Occipital lobe (tissue), 2 donors: ENCODE data around the gene PLEKHA7. TPM values are rescaled to one million over a fixed set of nuclear protein-coding genes. Genes with fewer than 3 reads are reported as not detected.
"Not testable (repeated sequence)": the region's sequence is repeated elsewhere in the genome, so short reads cannot be mapped to it uniquely, and the experiment has no call there.

Experiments used
- DNase-seq: peaks from one replicate; lab custom pipeline; 2025; lab: John Stamatoyannopoulos, UW
- total RNA-seq: library from RNA; depleted of rRNA; stranded (reverse); fragments of >200 nt; gene quantifications from one replicate; pipeline ENCODE4 v1.2.3, GENCODE V29; 2014

PLEKHA7 gene
- total RNA-seq, 1 donor from 2014 or later: 5.5 TPM

DNA sequence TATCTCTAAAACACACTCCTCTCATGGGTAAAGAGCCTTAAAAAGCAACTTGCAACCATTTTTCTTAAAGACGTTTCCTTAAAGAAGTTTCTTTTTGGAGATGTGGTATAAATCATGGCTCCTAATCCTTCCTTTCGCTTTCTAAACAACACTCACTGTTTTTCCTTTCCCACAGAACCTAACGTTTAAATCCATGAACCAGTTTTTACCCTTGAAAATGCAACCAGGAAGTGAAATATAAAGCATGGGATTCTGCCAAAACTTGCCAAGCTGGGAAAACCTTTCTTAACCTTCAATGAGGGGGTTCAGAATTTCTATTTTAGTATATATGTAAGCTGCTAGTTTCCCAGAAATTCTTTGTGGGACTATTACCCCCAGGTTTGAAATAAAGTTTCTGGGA lies 8.6 kb downstream of the PLEKHA7 start:
- no peak for DNase-seq

DNA sequence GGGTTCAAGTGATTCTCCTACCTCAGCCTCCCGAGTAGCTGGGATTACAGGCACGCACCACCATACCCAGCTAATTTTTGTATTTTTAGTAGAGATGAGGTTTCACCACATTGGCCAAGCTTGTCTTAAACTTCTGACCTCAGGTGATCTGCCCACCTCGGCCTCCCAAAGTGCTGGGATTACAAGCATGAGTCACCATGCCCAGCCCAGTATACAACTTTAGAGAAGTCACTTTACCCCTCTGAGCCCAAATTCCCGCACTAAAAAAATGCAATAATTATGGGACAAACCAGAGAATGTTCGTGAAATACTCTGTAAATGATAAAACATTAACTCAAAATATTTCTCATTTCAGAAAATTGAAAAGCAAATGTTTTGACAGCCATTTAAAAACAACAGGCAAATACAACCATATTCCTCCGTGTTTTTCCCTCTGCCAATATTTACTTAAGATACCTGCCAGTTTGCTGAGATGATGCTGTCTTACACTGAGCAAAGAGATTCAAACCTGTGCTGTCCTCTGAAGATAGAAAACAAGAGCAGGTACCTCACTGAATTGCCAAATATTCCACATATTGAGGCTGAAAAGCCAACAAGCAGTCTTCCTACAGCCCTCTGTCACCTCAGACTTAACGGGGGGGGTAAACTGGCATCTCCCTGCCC lies 9.6 kb downstream of the PLEKHA7 start:
- no peak for DNase-seq

DNA sequence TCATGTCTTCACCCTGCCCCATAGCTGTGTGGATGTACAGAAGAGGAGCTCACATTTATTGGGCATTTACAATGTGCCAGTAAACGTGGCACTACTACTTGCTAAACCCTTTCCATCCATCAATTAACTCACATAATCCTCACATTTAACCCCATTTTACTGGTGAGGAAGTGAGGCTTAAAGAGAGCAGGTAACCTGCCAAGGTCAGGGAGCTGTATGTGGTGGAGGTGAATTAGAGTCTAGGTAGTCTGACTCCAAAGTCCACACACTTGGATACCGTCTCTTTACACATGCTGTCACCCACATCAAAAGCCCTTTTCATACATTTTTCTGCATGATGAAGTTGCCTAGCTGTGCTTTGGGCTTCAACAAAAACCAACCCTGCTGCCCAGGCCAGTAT lies 10.8 kb downstream of the PLEKHA7 start:
- DNase-seq: no peak

DNA sequence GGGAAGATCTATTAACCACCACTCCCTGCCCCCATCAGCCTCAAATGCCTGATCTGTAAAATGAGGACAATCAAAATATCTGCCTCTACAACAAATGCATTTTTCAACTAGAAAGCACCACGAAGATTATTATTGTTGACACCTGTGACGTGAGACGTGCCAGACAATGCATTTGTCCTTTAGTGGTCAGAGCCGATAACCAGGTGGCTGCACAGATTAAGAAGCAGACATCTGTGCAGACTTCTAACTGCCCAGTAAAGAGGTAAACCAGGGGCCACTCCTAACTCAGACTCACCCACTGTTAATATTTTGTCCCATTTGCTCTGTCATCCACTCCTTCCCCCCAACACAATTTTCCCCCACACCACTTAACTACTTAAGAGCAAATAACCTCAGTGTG lies 11.7 kb downstream of the PLEKHA7 start:
- DNase-seq: no peak

DNA sequence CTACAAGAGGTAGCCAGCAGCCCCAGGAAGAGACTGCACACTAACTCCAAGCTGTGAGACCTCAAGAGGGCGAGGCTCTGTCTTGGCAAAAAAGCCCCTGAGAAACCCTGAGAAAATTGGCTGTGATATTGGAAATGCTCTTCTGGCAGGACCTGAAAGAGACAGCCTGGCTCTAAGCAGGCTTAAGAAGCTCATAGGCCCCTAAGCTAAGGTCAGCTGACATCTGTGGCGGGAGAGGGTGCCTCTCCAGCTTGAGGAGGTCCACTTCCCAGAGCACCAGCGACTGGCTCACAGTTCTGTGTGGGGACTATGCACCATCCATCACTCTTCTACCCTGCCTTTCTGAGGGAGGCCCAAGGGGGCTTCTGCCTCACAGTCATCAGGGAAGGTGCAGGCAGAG lies 12.4 kb downstream of the PLEKHA7 start:
- DNase-seq: no peak

DNA sequence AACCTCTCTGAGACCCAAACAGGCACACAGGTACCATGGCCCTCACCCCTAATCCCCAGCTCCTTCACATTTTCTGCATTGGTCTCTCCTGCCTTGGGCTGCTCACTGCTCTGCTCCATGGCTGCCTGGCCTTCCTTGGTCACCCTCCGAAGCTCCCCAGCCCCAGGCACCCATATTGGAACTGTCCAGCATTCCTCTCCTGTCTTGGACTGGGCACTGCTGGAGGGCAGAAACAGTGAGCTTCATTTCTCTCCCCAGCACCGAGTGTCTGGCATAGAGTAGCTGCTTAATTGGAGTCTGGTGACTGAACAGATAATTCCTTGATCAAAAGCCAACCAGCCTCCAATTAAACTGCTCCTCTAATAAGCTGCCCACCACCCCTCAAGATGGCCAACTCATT lies 13.2 kb downstream of the PLEKHA7 start:
- DNase-seq: no peak

DNA sequence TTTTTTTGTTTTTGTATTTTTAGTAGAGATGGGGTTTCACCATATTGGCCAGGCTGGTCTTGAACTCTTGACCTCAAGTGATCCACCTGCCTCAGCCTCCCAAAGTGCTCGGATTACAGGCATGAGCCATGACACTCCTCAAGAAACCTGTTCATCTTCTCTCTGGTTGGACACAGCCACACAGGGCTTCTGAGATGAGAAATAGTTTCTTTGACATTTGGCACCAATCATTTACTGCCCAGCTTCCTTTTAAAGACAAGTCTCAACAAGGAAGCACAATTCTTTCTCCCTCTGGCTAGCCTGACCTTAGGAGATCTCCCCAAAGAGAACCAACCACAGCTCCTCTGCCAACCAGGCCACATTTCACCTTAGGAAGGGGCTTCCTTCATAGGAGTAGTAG lies 14.0 kb downstream of the PLEKHA7 start:
- DNase-seq: not testable (repeated sequence)

DNA sequence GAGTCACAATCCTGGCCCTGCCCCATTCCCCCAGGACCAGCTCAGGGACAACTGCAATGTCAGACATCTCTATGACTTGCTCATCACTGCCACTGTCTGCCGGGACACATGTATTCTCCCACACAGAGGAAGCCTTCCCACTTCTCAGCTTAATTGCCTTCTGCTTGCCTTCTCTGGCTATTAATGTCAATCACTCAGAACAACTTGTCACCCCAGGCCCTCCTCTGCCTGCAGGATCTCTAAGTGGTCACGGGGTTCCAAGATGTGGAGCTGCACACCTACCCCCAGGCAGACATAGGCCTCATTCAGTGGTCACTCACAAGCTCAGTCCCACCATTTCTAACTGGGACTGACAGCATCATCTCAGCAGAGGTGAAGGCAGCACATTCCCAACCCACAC lies 15.1 kb downstream of the PLEKHA7 start:
- DNase-seq: no peak

DNA sequence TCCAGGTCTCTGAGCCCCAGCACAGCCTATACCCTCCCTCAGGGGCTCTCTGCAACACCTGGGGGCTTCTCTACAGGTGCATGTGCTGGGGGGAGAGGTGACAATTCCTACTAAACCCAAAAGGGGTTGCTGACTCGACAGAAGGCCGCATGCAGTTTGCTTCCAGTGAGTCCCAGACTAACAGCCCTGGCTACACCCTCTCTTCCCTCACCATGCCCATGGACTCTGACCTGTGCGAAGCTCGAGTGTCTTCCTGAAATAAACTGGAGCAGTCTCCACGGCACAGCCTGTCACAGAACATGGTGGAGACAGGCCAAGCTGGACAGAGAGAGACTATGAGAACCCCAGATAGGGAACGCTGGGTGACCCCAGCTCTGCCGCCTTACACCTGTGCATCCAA lies 16.6 kb downstream of the PLEKHA7 start:
- DNase-seq: no peak

DNA sequence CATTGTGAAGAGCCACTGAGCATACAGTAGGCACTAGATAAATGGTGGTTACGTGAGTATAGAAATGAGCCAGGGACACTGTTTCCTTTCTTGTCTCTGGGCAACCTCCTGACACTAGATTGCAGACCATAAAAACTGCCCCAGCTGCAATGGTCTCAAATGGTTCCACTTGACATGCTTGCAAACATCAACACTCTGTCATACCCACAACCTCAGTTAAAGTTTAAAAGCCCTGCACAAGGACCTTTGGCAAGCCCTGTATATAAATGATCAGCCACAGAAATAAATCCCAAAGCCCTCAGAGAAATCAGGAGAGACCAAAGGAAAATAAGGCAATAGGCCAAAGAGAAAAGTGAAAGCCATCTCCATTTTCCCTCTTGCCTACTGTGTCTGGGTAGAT lies 20.7 kb downstream of the PLEKHA7 start:
- no peak for DNase-seq

DNA sequence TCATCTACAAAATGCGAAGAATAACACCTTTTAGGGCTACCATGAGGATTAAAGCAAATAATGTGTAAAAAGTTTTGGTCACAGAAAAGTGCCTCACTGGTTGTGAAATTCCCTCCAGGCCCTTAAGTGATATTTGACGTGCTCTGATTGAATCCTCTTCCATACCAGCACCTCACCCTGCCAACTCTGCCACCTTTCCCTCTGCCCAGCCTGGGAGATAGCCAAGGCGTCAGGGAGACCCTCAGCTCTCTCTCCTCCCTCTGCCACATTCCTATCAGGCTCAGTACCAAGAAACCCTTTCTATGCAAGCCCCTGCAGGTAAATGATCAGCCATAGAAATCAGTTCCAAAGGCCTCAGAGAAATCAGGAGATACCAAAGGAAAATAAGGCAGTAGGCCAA lies 21.4 kb downstream of the PLEKHA7 start:
- DNase-seq: no peak

DNA sequence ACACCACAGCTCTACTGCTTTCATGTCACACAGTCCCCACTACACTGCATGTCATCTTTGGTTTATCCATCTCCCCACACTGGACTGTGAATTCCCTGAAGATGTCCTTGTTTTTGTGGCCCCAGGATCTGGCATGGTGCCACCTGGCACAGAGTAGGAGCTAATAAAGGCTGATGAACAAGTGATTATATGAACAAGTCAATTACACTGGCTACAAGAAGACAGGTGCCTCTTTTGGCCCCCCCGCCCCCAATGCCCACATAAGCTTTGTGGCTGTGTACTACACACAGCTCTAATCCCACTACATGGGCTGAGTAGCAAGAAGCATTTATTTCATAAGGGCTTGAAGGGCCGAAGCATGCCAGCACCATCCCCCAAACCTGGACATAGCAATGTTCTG lies 24.7 kb downstream of the PLEKHA7 start:
- no peak for DNase-seq

DNA sequence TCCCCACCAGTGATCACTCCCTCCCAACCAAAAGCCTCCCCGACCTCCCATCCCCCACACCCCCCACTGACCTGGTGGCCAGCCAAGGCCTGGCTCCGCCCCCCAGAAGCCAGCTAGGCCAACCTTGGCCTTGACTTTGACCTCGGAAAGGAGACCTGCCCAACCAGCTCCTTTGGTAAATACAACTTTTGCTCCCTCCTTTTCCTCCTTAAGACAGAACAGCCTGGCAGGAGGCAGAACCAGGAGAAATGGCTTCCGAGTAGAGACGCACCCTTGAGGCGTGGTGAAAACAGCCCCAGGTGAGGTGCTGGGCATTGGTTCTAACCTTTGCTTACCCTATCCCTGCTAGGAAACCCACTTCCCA lies 27.0 kb downstream of the PLEKHA7 start:
- no peak for DNase-seq

DNA sequence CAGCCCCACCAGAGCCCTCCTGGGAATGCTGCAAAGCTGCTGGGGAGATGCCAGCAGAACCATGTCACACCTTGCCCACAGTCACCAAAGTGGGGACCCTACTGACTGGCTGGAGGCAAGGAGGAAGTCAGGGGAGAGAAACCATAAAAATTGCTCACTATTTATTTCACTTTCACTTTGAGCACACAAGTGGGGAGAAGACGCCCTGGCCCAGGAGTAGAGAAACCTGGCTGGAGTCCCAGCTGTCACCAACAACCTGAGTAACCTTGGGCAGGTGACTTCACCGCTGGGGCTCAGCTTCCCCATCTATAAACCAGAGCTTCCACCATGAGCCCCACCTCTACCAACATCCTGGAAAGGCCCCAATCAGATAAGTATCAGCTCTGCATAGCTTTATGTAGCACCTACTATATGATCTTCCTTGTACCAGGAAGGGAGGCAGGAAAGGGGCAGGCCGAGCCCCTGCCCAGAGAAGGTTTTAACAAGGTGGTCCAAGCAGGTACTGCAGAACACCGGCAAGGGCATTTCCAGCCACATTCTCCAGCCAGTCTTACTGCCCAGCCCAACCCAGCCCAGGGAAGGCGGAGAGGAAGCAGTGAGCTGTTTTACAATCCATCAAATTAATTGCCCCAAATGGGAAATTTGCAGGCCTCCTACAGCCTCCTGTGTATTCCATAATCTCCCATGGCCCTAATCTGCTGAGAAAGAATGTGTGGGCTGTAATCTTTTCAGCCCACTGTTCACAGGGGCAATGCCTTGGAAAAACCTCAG lies 27.6 kb downstream of the PLEKHA7 start:
- no peak for DNase-seq

DNA sequence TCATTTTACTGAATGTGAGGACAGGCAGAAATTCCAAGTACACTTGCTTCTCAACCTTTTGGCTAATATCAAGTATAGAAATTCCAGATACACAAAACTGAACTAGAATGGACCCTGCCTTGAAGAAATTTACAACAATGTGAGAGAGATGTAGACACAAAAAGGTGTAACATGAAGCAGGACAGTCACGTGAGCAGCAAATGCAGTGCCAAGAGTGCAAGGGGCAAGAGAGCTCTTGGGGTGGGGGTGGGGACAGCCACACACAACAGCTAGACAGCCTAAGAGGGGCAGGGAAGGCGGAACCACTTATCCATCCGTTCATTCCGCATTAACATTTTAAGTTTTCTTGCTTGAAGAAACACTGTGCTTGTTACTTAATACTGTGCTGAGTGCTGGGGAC lies 28.9 kb downstream of the PLEKHA7 start:
- DNase-seq: no peak

DNA sequence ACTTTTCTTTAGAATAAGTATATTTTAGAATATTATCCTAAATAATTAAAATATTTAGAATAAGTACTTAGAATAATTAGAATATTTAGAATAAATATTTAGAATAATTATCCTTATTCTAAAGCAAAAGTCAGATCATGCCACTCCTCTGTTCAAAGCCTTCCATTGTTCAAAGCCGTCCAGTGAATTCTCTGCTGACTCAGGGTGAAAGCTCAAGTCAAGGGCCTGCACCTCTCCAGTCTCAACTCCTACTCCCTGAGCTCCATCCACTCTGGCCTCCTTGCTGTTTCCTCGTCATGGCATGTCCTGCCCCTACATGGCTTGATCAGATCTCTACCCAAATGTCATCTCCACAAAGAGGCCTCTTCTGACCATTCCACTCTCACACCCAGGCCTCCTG lies 30.0 kb downstream of the PLEKHA7 start:
- DNase-seq: no peak

DNA sequence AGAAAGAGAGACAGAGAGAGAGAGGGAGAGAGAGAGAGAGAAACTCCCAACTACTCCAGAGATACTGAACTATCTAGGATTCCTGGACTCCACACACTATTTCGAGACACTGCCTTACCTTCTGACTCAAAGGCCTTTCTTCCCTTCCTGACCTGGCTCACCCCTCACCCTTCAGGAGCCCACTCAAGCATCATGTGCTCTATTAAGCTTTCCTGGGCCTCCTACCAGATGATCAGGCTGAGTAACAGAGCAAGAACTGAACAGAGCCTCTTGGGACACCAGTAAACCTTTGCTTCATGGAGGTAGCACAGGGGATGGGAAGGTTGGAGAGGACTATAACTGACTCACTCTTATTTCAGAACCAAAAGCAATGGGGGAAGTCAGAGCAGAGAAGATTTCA lies 31.4 kb downstream of the PLEKHA7 start:
- DNase-seq: no peak

DNA sequence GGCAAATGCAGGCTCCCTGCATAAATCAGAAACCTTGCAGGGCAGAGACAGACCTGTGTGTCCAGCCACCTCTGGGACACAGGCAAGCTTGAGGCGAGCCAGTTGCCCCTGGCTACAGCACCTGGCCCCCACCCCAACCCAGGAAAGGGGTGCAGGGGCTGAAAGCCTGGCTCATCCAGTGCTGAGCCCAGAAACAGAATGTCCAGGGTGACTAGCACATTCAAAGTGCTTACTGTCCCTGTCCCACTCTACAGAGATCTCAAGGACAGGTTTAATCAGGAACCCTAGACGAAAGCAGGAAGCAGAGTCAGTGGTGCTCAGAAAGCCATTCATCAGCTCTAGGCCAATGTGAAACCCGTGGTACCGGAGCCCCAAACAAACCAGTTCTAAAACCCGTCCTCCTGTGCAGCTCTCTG lies 31.9 kb downstream of the PLEKHA7 start:
- DNase-seq: no peak

DNA sequence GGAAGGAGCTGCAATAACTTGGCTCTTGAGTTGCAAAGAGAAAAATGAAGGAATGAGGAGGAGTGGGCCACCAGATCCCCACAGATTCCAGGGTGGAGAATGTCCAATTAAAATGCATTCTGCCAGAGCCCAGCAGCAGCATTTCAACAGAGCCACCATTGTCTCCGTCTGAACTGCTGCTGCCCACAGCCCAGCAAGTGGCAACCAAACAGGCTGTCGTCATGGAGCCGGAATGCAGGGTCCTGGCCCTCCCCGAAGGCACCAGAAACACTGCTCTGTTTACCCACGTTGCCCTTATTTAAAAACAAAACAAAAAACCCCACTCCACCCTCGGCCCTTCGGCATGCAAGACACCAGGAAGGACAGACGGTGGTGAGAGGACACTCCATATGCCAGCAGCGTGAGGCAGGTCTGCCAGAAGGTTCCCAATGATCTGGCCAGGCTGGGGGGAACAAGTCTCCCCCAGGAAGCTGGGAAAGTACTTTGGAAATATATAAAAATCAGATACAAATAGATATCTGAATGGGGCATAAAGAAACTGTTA lies 32.5 kb downstream of the PLEKHA7 start:
- peak; percentile 65 for DNase-seq

DNA sequence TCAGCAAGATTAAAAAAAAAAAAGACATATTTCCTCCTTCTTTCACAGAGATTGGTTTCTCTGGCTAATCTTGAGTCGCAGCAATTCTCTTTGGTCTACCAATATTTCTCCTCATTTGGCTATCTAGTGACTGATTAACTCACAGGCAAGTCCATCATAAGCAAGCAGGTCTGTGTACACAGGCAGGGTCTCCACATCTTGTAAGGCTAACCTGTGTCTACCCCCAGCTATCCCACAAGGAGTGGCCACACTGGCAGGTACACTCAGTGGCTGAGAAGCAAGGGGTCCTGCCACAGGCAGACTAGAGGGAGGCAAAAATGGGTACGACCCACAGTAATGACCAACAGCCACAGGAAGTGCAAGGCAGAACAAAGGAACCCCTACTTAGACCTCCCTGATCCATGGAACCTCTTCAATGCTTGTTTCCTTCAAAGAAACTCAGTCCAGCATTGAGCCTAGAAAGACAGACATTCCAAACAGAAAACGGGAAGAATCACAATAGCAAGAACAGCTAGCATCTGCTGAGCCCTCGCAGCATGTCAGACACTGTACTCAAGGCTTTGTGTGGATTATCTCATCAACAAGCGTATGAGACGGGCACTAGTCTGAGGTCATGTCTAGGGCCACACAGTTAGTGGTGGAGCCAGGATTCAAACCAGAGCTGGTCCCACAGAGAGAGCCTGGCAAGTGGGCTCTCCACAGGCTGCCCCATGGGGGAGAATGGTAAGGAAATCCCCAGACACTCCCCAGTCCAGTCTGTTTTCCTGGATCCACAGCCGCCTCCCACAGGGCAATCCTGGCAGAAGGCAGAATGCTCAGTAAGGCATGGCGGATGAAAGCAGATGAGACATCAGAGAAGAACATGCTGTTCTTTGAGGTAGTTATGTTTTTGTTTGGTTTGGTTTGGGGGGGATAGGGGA lies 34.3 kb downstream of the PLEKHA7 start:
- DNase-seq: no peak

DNA sequence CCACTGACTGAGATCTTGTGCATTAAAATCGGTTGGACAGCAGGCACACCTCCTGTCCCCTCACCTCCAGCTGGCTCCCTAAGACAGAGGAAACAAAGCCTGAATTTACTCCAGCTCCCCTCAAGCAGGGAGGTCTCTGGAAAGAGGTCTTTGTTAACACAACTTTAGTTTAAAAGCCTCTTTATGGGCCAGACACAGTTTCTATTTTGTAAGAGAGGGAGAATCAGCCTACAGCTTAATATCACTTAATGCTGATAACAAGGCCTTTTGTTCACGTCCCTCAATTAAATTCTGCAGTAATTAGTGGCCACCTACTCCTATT lies 36.3 kb downstream of the PLEKHA7 start:
- DNase-seq: no peak
